ENCODE measurements around the gene HHAT. TPM values are rescaled to one million over a fixed set of nuclear protein-coding genes. Genes with fewer than 3 reads are reported as not detected.

Gene HHAT
- total and polyA plus RNA-seq, 2 donors (not counting 3 experiments of a cell fraction or from before 2014, with no cell fraction given), result 2.4 to 4.3 TPM

- POLR2A ChIA-PET, result no interaction called here
- CTCF ChIA-PET, result no interaction called here
- Histone ChIP-seq H3K4me3 (replicated peaks in 1 of 3; ENCODE audit: insufficient read depth in 1 of 3, low read depth in 1 of 3, low read length in 3 of 3) (no peak overlapping the region), H3K79me2 (ENCODE audit: control insufficient read depth, insufficient read depth, low read length) (no peaks in the 10 kb centered on the region), H2AFZ (ENCODE audit: low read depth, low read length) (no peak overlapping the region), H3K9me3 (replicated peaks; ENCODE audit: control insufficient read depth, insufficient read depth, low read length) (peaks cover 2% of the 10 kb centered on the region), H3K4me2 (ENCODE audit: insufficient read depth, low read length) (no peak overlapping the region), H3K27ac (ENCODE audit: insufficient read depth, low read depth, low read length) (no peak overlapping the region), H3K27me3 (ENCODE audit: control insufficient read depth in 2 of 2, insufficient read depth in 2 of 2, low read length in 2 of 2) (no peaks in the 10 kb centered on the region), H3K9me1 (replicated peaks; ENCODE audit: control insufficient read depth, extremely low read depth, insufficient read depth, low read length) (no peaks in the 10 kb centered on the region), H3K36me3 (ENCODE audit: control insufficient read depth in 2 of 2, extremely low read depth in 1 of 2, insufficient read depth in 2 of 2, low read length in 2 of 2) (no peaks in the 10 kb centered on the region), H3K4me1 (ENCODE audit: control insufficient read depth, extremely low read depth, insufficient read depth, low read length) (no peaks in the 10 kb centered on the region), H3K9ac (replicated peaks; ENCODE audit: extremely low read depth, insufficient read depth, low read length) (no peak overlapping the region), H4K20me1 (replicated peaks; ENCODE audit: control insufficient read depth, extremely low read depth, insufficient read depth, low read length) (no peaks in the 10 kb centered on the region)
- FAIRE-seq (no peak), DNase-seq (ENCODE audit: low read depth, low spot score) (no peak)
- intact Hi-C loops (cut with micrococcal nuclease), result no loop called here
- TF ChIP-seq EZH2 (IDR thresholded peaks at IDR 0.05; ENCODE audit: borderline replicate concordance, low read depth, low read length, severe bottlenecking), result no peak
- TF ChIP-seq POLR2AphosphoS5 (IDR thresholded peaks at IDR 0.05; ENCODE audit: insufficient read depth, low read depth, low read length), result no peak
- TF ChIP-seq FOS (IDR thresholded peaks at IDR 0.05; ENCODE audit: borderline replicate concordance, insufficient read depth, low read length), result no peak
- TF ChIP-seq JUN (IDR thresholded peaks at IDR 0.05; ENCODE audit: borderline replicate concordance, insufficient read depth, insufficient read length, low read depth), result no peak
- no peak for TF ChIP-seq POLR2A (IDR thresholded peaks at IDR 0.05; ENCODE audit: low read depth, low read length)
- TF ChIP-seq MYC (IDR thresholded peaks at IDR 0.05; ENCODE audit: low read depth, low read length), result no peak
- TF ChIP-seq MAX (IDR thresholded peaks at IDR 0.05; ENCODE audit: insufficient read depth, insufficient read length), result no peak
- TF ChIP-seq GATA2 (IDR thresholded peaks at IDR 0.05; ENCODE audit: insufficient read depth, insufficient read length, low read depth, low read length), result no peak
- no peak for TF ChIP-seq CTCF (IDR thresholded peaks at IDR 0.05; ENCODE audit: extremely low read depth in 1 of 2, insufficient read depth in 1 of 2, low read depth in 1 of 2, low read length in 2 of 2)
- dilution Hi-C loops (cut with MboI; ENCODE audit: extremely low pct_ligation_motif_present, low sequenced_read_pairs), result no loop called here
- no TSS peak for BruUV-seq (replicated peaks)
Measured at GRCh38 chr1:210681158-210681557, 352.5 kb downstream of the HHAT start.
